IPS-NIHi7 (cell line): ENCODE results near the gene GDPD4.

Source experiments
- DNase-seq: peaks from one replicate; pipeline ENCODE4 v3.0.0; 2012; ENCODE audit warnings: mixed read lengths; ENCODE audit errors: extremely low spot score

Gene GDPD4

DNA sequence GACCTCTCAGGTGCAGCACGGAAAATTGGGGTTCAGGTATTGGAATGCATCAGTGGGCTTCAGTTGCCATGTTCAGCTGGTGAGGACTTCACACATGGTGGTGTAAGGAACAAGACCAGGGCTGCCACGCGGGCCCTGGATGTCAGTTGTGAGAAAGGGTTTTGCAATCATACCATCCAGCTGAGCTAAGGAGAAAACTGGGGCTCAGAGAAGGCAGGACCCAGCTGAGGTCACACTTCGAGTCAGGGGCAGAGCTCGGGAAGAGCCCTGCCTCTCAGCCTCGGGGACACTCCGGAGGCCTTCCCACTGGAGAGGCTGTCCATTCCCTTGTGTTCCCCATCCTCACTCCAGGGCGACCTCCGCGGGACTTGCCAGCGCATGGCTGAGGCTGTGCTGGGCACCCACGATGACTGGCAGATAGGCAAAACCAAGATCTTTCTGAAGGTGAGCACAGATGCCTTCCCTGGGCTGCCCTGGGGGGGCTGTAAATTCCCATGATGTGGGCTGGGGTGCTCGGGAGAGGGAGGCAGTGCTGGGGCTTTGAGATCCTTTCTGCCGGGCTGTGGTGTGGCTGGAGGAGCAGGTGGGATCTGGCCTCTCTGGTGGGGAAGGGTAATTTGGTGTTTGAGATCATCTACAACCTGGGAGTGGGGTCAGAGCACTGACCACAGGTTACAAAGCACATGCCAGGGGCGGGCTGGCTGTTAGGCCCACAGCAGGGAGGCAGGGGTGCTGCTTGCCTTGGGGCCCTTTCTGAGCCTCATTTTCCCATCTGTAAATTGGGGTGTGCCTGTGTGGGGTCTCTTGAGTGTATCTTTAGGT is 126.3 kb downstream of the GDPD4 start:
- no peak for DNase-seq

DNA sequence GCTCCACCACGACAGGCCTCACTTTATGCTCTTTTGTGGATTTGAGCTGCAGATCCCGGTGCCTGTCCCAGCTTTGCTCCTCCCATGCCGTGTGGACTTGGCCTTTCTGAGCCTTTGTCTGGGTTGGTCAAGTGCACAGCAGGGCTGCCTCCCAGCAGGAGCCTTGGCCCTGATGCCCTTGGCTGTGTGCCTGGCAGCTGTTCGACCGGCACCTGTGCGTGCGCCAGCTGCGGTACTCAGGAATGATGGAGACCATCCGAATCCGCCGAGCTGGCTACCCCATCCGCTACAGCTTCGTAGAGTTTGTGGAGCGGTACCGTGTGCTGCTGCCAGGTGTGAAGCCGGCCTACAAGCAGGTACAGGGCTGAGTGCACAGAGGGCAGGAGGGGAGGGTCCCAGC is 126.9 kb downstream of the GDPD4 start:
- no peak for DNase-seq

DNA sequence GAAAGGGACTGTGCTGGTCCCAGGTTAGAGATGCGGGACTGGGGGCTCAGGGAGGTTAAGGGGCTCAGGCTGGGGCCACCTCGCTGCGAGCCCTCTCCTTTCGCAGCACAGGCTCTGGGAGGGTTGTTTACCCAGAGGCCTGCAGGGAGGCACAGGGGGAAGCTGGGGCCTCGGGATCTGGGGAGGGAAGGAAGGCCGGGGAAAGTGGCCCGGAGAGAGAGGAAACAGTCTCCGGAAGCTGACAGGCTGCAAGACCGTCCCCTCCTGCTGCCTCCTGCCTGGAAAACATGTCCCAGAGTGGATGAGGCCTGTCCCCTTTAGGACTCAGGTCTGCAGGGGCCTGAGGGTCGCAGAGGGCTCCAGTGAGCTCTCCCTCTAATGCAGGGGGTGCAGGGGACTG is 128.0 kb downstream of the GDPD4 start:
- DNase-seq, result no peak

DNA sequence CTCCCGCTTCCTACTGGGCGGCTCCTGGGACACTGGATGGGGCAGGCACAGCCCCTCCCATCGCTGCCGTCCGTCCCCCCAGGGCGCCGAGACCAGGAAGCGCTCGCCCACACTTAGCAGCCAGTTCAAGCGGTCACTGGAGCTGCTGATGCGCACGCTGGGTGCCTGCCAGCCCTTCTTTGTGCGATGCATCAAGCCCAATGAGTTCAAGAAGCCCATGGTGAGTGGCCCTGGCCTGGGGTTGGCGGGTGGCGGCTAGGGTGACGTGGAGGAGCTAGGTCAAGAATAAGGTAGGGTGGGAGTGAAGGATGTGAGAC is 128.9 kb downstream of the GDPD4 start:
- DNase-seq, result no peak

DNA sequence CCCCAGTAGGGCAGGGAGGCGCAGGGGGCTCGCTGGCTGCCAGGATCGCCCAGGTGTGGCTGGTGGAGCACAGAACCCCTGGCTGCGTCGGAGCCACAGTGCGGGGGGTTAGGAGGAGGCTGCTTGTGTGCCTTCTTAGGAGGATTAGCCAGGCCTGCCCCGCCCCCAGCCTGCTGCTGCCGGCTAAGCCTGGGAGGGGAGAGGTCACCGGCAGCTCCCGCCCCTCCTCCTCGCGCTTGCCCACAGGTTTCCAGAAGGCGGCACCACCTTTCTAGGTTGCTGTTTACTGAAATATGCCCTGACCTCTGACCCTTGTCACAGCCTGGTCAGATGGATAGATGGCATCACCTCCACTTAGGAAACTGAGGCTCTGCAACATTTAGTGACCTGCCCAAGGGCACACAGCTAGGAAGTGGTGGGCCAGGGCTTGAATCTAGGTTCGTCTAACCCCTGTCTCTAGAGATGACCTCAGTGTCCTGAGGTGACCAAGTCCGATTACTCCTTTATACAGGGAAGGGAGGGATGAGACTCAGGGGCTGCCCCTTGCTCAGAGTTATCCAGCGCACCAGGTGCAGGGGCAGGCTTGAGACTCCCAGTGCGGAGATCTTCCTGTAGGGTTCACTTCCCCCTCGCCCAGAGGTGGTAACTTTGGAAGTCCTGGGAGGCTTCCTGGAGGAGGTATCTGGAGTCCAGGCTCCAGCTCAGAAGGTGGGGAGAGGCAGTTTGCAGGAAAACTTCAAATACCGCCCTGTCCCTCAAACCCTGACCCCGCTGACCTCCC is 129.4 kb downstream of the GDPD4 start:
- peak; percentile 95 for DNase-seq

DNA sequence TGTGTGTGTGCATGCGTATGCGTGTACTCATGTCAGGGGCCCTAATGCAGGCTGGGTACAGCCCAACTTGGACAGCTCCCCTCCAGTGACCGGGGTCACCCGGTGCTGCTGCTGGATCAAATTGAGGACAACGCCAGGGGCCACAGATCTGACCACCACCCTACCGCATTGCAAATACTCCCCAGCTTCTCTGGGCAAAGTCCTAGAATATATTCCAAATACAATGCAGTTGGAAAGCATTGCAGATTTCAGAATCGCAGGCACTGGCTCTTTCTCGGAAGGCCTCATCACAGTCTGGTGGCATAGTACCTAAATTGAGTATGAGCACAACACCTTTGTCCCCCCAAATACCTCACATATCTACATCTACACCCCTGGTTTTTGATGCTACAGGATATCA is 130.2 kb downstream of the GDPD4 start:
- no peak for DNase-seq

DNA sequence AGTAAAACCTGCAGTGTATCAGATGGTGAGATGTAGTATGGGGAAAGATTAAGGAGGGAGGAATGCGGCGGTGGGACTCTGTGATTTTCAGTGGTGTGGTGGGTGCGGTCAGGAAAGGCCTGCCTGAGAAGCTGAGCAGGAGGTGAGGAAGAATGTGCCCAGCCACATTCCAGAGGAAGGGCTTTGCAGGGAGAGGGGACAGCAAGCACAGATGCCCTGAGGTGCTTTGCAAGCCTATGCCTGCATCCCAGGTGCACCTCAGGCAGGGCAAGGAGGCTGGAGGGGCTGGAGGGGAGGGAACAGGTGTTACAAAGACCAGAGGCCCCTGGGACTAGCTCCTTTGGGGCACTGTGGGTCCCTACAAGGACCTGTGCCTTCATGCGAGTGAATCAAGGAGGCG is 131.4 kb downstream of the GDPD4 start:
- DNase-seq, result peak; percentile 79

DNA sequence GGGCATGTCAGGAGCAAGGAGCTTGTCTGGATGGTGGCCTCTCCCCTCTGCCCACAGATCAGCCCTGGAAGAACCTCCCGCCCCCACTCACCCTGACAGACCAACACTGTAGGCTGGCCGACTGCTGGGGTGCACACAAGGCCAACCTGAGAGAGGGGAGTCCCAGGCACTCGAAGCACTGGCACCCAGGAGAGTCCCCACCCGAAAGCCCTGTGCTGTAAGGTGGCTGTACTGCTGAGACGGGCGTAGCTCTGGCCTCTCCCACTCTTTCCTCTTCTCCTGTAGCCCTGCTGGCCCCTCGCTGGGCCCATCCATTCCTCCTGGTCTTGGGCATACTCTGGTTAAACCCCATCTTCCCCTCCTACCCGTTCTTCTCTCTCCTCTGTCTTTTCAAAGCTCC is 133.7 kb downstream of the GDPD4 start:
- DNase-seq, result no peak

DNA sequence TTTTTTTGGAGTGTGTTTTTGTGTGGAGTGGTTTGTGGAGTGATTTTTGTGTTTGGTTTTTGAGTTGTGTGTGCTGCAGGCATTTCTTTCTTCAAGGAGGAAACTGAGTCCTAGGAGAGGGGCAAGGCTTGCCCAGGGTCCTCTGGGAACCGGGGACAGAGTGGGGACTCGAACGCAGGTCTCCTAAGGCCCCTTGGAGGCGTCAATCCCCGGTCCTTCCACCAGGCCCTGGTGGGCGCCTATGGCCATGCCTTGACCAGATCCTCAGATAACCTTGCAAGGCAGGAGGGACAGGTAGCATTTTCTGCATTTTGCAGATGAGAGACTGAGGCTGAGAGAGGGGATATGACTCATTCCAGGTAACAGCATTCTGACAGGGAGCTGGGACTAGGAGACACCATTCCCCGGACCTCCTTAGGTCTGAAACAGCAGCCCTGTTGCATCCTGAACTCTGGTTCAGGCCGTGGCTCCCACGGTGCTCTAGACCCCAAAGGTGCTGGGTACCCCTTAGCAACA is 134.3 kb downstream of the GDPD4 start:
- DNase-seq, result no peak
